ENCODE results near the gene SLC25A29. TPM values are rescaled to one million over a fixed set of nuclear protein-coding genes. Genes with fewer than 3 reads are reported as not detected.

Gene SLC25A29
- total RNA-seq, 2 donors from 2014 or later = 24.7 to 34.0 TPM

- H3K4me3 ChIP-seq = peak overlapping the region; percentile 54 to 97
- H3K9me3 ChIP-seq = no peaks in the 10 kb centered on the region
- no peaks in the 10 kb centered on the region for H3K36me3 ChIP-seq
- DNase-seq (ENCODE audit: low spot score) = peak; percentile 73
- H3K4me1 ChIP-seq = peaks cover 0 to 42% of the 10 kb centered on the region in 2 donors
- H3K27ac ChIP-seq = peak overlapping the region; percentile 80 to 94
- TF ChIP-seq, protein P1, sequence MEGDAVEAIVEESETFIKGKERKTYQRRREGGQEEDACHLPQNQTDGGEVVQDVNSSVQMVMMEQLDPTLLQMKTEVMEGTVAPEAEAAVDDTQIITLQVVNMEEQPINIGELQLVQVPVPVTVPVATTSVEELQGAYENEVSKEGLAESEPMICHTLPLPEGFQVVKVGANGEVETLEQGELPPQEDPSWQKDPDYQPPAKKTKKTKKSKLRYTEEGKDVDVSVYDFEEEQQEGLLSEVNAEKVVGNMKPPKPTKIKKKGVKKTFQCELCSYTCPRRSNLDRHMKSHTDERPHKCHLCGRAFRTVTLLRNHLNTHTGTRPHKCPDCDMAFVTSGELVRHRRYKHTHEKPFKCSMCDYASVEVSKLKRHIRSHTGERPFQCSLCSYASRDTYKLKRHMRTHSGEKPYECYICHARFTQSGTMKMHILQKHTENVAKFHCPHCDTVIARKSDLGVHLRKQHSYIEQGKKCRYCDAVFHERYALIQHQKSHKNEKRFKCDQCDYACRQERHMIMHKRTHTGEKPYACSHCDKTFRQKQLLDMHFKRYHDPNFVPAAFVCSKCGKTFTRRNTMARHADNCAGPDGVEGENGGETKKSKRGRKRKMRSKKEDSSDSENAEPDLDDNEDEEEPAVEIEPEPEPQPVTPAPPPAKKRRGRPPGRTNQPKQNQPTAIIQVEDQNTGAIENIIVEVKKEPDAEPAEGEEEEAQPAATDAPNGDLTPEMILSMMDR (IDR thresholded peaks at IDR 0.05) = no peak
- H3K27me3 ChIP-seq = no peaks in the 10 kb centered on the region
These were observed 1.4 kb downstream of the SLC25A29 start for GRCh38 chr14:100304825-100305323.

- Histone ChIP-seq H3K9me3 (no peaks in the 10 kb centered on the region), H3K4me1 (peaks cover 0 to 42% of the 10 kb centered on the region in 2 donors), H3K4me3 (no peak overlapping the region), H3K27ac (peak overlapping the region in 1 of 2 donors; percentile 80), H3K36me3 (no peaks in the 10 kb centered on the region), H3K27me3 (no peaks in the 10 kb centered on the region)
- no peak for DNase-seq (ENCODE audit: low spot score)
- TF ChIP-seq, protein P1 (IDR thresholded peaks at IDR 0.05) = no peak
These were observed 2.3 kb downstream of the SLC25A29 start for GRCh38 chr14:100303925-100304324.

DNA sequence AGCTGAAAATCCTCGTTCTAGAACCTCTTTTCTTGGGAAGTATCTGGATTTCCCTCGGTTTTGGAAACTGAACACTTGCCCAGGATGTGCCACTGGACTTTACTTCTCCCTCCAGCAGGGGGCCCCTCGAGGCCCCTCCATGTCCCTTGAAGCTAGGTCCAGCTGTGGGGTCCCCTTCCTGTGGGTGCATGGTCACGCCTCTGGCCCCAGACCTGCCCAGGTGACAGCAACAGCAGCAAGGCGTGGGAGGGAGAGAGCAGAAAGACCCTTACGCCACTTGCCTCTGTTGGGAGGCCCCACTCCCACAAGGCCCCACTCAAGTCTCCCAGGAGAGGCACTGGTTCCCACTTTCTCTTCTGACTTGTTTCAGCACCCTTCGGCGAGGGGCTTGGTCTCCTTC is 3.1 kb downstream of the SLC25A29 start:
- TF ChIP-seq, protein P1 (IDR thresholded peaks at IDR 0.05) = peak in 1 of 2 donors; percentile 68
- Histone ChIP-seq H3K36me3 (no peaks in the 10 kb centered on the region), H3K27ac (peak overlapping the region in 1 of 2 donors; percentile 10), H3K4me3 (no peak overlapping the region), H3K4me1 (peaks cover 0 to 46% of the 10 kb centered on the region in 2 donors), H3K9me3 (no peaks in the 10 kb centered on the region), H3K27me3 (no peaks in the 10 kb centered on the region)
- no peak for DNase-seq (ENCODE audit: low spot score)

GRCh38 chr14:100302616-100303015 is 3.6 kb downstream of the SLC25A29 start:
- Histone ChIP-seq H3K27ac (no peak overlapping the region), H3K36me3 (no peaks in the 10 kb centered on the region), H3K4me1 (peaks cover 4 to 46% of the 10 kb centered on the region in 2 donors), H3K27me3 (no peaks in the 10 kb centered on the region), H3K9me3 (no peaks in the 10 kb centered on the region), H3K4me3 (no peak overlapping the region)
- DNase-seq (ENCODE audit: low spot score) = no peak
- TF ChIP-seq, protein P1 (IDR thresholded peaks at IDR 0.05) = no peak

- Histone ChIP-seq H3K27ac (no peak overlapping the region), H3K9me3 (no peaks in the 10 kb centered on the region), H3K4me3 (no peak overlapping the region), H3K4me1 (peaks cover 4 to 56% of the 10 kb centered on the region in 2 donors), H3K27me3 (no peaks in the 10 kb centered on the region), H3K36me3 (no peaks in the 10 kb centered on the region)
- TF ChIP-seq, protein P1 (IDR thresholded peaks at IDR 0.05) = no peak
- DNase-seq (ENCODE audit: low spot score) = no peak
These were observed 7.0 kb downstream of the SLC25A29 start for GRCh38 chr14:100299238-100299560.

Data from right atrium auricular region (tissue), 2 donors.